Upper lobe of right lung (tissue), 1 donor: Measurements from ENCODE around the gene SOCS3. TPM values are rescaled to one million over a fixed set of nuclear protein-coding genes. Genes with fewer than 3 reads are reported as not detected.
A peak's percentile ranks its signal among the peaks of the same experiment; 100 is the strongest.

Source experiments
- ATAC-seq: fragments of 200-7000 bp; cut with Tn5 transposase; one replicate; pipeline ENCODE4 v1.9.1; 2020; ENCODE audit warnings: mild to moderate bottlenecking, moderate library complexity
- DNase-seq: peaks from one replicate; pipeline ENCODE4 v3.0.0-alpha.2; 2020
- H3K27ac ChIP-seq: fragments of 200-600 bp; one replicate; pipeline ENCODE4 v1.8.0; 2022
- H3K27me3 ChIP-seq: fragments of 200-600 bp; one replicate; pipeline ENCODE4 v1.8.0; 2022; ENCODE audit warnings: mild to moderate bottlenecking
- H3K36me3 ChIP-seq: fragments of 200-600 bp; one replicate; pipeline ENCODE4 v1.8.0; 2022
- H3K4me1 ChIP-seq: fragments of 200-600 bp; one replicate; pipeline ENCODE4 v1.8.0; 2022
- H3K4me3 ChIP-seq: fragments of 200-600 bp; one replicate; pipeline ENCODE4 v1.8.0; 2022; ENCODE audit warnings: mild to moderate bottlenecking
- H3K9me3 ChIP-seq: fragments of 200-600 bp; one replicate; pipeline ENCODE4 v1.8.0; 2022
- intact Hi-C: fragments of 100-400 bp; cut with DNase I; formaldehyde crosslinking; loops from one replicate; pipeline ENCODE4 v1.11.0; 2022
- total RNA-seq: library from RNA; stranded (reverse); fragmentation: NEBNext Ultra II Directional; extraction: Animal tissue kit (Norgen Biotek cat#: 25700); gene quantifications from one replicate; pipeline ENCODE4 v1.2.1, GENCODE V29; 2021
- TF ChIP-seq, protein P1 (sequence below): fragments of 200-600 bp; IDR thresholded peaks from one replicate; pipeline ENCODE4 v1.8.0; 2022; ENCODE audit warnings: antibody characterized with exemption
- donor health status: DM: no; HTN: yes; CAD: no; lungs with severe emphysema.

SOCS3 gene
- total RNA-seq, 1 donor from 2014 or later: 82.0 TPM

DNA sequence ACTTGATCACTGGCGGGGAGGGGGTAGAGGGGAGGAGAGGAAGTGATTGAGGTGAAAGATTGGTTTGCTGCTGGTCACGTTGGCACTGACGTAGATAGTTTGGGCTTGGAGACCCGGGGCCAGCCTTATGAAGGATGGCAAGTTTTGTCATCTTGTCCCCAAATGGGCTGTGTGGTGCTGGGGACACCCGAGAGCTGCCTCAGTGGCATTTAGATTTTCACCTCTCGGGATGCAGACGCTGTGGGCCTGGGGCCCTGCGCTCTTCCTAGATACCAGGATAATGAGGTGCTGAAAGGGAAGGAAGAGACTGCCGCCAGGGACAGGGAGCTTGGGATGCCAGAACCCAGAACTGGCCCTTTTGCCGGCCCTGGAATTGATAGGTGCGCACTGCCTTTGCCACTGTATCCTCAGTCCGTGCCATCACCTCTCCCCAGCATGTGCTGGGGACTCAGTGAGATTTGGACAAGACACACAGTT lies 1.4 kb upstream of the SOCS3 start:
- TF ChIP-seq, protein P1, sequence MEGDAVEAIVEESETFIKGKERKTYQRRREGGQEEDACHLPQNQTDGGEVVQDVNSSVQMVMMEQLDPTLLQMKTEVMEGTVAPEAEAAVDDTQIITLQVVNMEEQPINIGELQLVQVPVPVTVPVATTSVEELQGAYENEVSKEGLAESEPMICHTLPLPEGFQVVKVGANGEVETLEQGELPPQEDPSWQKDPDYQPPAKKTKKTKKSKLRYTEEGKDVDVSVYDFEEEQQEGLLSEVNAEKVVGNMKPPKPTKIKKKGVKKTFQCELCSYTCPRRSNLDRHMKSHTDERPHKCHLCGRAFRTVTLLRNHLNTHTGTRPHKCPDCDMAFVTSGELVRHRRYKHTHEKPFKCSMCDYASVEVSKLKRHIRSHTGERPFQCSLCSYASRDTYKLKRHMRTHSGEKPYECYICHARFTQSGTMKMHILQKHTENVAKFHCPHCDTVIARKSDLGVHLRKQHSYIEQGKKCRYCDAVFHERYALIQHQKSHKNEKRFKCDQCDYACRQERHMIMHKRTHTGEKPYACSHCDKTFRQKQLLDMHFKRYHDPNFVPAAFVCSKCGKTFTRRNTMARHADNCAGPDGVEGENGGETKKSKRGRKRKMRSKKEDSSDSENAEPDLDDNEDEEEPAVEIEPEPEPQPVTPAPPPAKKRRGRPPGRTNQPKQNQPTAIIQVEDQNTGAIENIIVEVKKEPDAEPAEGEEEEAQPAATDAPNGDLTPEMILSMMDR: no peak
- no peak for ATAC-seq
- DNase-seq: no peak
- intact Hi-C loops: loop anchor here (5.0 kb wide), 1 partner anchor 61 kb away; no protein-coding TSS in a partner anchor
- Histone ChIP-seq H3K27ac (peak overlapping the region; percentile 96), H3K27me3 (no peaks in the 10 kb centered on the region), H3K4me3 (no peak overlapping the region), H3K9me3 (no peaks in the 10 kb centered on the region), H3K36me3 (peaks cover 26% of the 10 kb centered on the region), H3K4me1 (peaks cover 50% of the 10 kb centered on the region)

DNA sequence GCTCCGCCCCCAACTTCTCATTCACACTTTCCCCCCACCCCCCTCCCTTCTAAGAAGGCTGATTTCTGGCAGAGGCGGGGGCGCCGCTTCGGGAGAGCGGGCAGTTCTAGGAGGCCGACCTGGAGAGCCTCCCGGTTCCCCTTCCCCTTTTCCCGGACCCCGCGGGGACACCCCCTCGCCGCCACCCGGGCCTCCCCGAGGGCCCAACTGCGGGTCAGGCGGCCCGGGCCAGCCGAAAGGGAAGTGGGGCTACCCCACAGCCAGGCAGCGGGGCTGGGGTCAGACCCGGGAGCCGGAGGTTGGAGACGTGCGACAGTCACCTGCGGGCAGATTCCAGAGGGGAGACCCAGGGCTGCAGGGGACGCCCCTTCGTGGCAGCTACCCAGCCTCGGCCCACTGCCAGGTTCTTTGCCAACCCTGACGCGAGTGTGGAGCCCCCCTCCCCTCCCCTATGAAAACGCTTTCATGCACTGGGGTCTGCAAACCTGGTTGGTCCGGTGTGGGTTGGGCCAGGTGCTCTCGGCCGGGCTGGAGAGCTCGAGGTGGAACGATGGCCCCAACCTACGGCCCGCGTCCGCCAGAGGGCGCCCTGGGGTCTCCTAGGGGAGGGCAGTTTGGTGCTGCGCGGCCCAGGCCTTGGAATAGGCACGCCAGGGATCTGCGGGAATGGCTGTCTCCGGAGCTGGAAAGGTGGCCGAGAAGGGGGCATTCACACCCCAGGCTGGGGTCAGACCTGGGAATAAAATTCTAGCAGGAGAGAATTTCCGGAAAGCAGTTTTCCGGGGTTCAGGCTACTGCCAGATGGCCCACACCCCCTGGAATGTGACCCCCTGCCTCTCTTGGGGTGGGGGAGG lies 721 bp upstream of the SOCS3 start:
- H3K27ac ChIP-seq: peak overlapping the region; percentile 96
- intact Hi-C loops: loop anchor here (5.0 kb wide), 1 partner anchor 62 kb away; no protein-coding TSS in a partner anchor
- TF ChIP-seq, protein P1: peak; percentile 95
- no peaks in the 10 kb centered on the region for H3K9me3 ChIP-seq
- DNase-seq (peak; percentile 98), ATAC-seq (peak; percentile 78)
- peaks cover 51% of the 10 kb centered on the region for H3K4me1 ChIP-seq
- peak overlapping the region; percentile 63 for H3K4me3 ChIP-seq
- peaks cover 32% of the 10 kb centered on the region for H3K36me3 ChIP-seq
- no peaks in the 10 kb centered on the region for H3K27me3 ChIP-seq

DNA sequence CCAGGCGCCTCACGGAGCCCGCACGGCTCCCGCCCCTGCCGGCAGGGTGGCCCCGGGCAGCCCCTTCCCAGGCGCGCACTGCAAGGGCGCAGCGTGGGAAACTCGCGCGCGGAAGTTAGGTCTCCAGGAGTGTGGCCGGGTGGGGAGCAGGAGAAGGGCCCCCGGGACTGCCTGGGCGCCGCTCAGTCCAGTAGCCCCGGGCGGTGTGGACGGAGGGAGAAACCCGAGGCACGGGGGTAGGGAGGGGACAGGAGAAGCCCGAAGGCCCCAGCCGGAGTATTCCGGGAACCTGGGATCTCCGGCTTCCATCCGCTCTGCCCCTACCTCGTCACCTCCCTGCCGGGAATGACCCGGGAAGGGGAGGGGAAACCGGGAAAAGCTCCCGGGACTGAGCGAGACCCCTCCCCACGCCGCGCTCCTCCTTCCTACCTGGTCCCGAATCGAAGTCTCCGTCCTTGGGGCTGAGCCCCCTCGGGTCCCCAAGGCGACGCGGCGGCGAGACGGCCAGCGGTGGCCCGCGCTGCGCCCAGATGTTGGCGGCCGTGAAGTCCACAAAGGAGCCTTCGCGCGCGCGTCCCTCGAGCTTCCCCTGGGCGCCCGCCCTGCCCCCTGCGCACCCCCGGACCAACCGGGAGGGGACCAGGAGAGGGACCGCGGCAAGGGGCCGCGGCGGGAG lies 418 bp downstream of the SOCS3 start:
- Histone ChIP-seq H3K36me3 (peaks cover 32% of the 10 kb centered on the region), H3K4me3 (peak overlapping the region; percentile 72), H3K27ac (peak overlapping the region; percentile 93), H3K4me1 (peaks cover 51% of the 10 kb centered on the region), H3K9me3 (no peaks in the 10 kb centered on the region), H3K27me3 (no peaks in the 10 kb centered on the region)
- TF ChIP-seq, protein P1: no peak
- intact Hi-C loops: no loop called here
- DNase-seq (no peak), ATAC-seq (peak; percentile 1)

DNA sequence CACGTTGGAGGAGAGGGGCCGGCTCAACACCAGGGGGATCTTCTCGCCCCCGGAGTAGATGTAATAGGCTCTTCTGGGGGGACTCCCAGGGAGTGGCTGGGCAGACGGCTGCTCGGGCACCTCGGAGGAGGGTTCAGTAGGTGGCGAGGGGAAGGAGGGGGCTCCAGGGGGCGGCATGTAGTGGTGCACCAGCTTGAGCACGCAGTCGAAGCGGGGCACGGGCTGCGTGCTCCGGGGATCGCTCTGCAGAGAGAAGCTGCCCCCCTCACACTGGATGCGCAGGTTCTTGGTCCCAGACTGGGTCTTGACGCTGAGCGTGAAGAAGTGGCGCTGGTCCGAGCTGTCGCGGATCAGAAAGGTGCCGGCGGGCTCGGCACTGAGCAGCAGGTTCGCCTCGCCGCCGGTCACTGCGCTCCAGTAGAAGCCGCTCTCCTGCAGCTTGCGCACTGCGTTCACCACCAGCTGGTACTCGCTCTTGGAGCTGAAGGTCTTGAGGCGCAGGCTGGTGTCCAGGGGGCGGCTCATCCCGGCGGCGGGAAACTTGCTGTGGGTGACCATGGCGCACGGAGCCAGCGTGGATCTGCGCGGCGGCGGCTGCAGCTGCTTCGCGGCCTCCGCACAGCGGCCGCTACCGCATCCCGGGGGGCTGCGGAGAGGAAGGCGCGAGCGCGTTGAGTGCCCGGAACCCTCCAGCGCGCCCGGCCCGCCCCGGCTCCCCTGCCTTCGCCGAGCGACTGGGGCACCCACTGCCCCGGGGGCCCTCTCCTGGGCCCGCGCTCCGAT lies 1.1 kb downstream of the SOCS3 start:
- Histone ChIP-seq H3K36me3 (peaks cover 32% of the 10 kb centered on the region), H3K9me3 (no peaks in the 10 kb centered on the region), H3K4me1 (peaks cover 58% of the 10 kb centered on the region), H3K4me3 (peak overlapping the region; percentile 72), H3K27ac (peak overlapping the region; percentile 93), H3K27me3 (no peaks in the 10 kb centered on the region)
- TF ChIP-seq, protein P1: no peak
- ATAC-seq (no peak), DNase-seq (no peak)
- intact Hi-C loops: no loop called here
